HG02943 (cell line): ENCODE measurements around the gene ASAH2B.
"Not testable (repeated sequence)": the region's sequence is repeated elsewhere in the genome, so short reads cannot be mapped to it uniquely, and the experiment has no call there.

Source experiments
- ATAC-seq: cut with Tn5 transposase; IDR thresholded peaks from one replicate; pipeline ENCODE4 v1.9.1; 2021; ENCODE audit warnings: mild to moderate bottlenecking, low read depth, moderate library complexity; ENCODE audit not compliant: unreplicated experiment

The ASAH2B gene

GRCh38 chr10:50739618-50740292 is at the start of gene ASAH2B:
Gene ASAH2B (plus strand): TSS chr10:50739936. CDS start chr10:50745131, 5,195 bp downstream.
- peak; percentile 90 for ATAC-seq

GRCh38 chr10:50697819-50698218 is 41.9 kb upstream of the ASAH2B start:
- ATAC-seq = not testable (repeated sequence)

- ATAC-seq = not testable (repeated sequence)
These were observed 37.8 kb upstream of the ASAH2B start for GRCh38 chr10:50701947-50702346.

- ATAC-seq = not testable (repeated sequence)
These were observed 36.7 kb upstream of the ASAH2B start for GRCh38 chr10:50702997-50703396.

GRCh38 chr10:50704436-50705079 is 35.2 kb upstream of the ASAH2B start:
- not testable (repeated sequence) for ATAC-seq

GRCh38 chr10:50706006-50706405 is 33.7 kb upstream of the ASAH2B start:
- not testable (repeated sequence) for ATAC-seq

GRCh38 chr10:50710241-50710640 is 29.5 kb upstream of the ASAH2B start:
- not testable (repeated sequence) for ATAC-seq

- ATAC-seq = not testable (repeated sequence)
These were observed 15.9 kb upstream of the ASAH2B start for GRCh38 chr10:50723812-50724211.

- not testable (repeated sequence) for ATAC-seq
These were observed 11.6 kb upstream of the ASAH2B start for GRCh38 chr10:50728112-50728511.

GRCh38 chr10:50738987-50739617 is 634 bp upstream of the ASAH2B start:
- peak; percentile 4 for ATAC-seq

- no peak for ATAC-seq
These were observed 535 bp downstream of the ASAH2B start for GRCh38 chr10:50740293-50740648.

GRCh38 chr10:50742820-50743219 is 3.1 kb downstream of the ASAH2B start:
- not testable (repeated sequence) for ATAC-seq

GRCh38 chr10:50766774-50767513 is 27.2 kb downstream of the ASAH2B start:
- not testable (repeated sequence) for ATAC-seq

GRCh38 chr10:50772042-50772441 is 32.3 kb downstream of the ASAH2B start:
- ATAC-seq = not testable (repeated sequence)

GRCh38 chr10:50774868-50775267 is 35.1 kb downstream of the ASAH2B start:
- not testable (repeated sequence) for ATAC-seq

GRCh38 chr10:50780036-50780435 is 40.3 kb downstream of the ASAH2B start:
- not testable (repeated sequence) for ATAC-seq

- not testable (repeated sequence) for ATAC-seq
These were observed 42.3 kb downstream of the ASAH2B start for GRCh38 chr10:50782017-50782416.

- not testable (repeated sequence) for ATAC-seq
These were observed 48.2 kb downstream of the ASAH2B start for GRCh38 chr10:50787962-50788361.

- no peak for ATAC-seq
These were observed 49.5 kb downstream of the ASAH2B start for GRCh38 chr10:50788951-50789945.

- ATAC-seq = no peak
These were observed 54.8 kb downstream of the ASAH2B start for GRCh38 chr10:50794490-50794889.
